MM.1S (cell line): ENCODE data around the gene TPX2.

Experiments
- DNase-seq: peaks from one replicate; pipeline ENCODE4 v3.0.0-alpha.2; 2015
- H2AFZ ChIP-seq: fragments of 300-600 bp; sonication (generic); 2 replicates; pipeline ENCODE4 v1.6.0; 2016; ENCODE audit warnings: antibody characterized with exemption, low read length
- H3F3A ChIP-seq: fragments of 300-600 bp; sonication (generic); 2 replicates; pipeline ENCODE4 v1.6.1; 2016; ENCODE audit warnings: mild to moderate bottlenecking, antibody characterized with exemption, low read length, moderate library complexity, mixed read lengths; ENCODE audit not compliant: insufficient read depth
- H3K27ac ChIP-seq: fragments of 300-600 bp; sonication (generic); 2 replicates; pipeline ENCODE4 v1.5.1; 2016; ENCODE audit warnings: mild to moderate bottlenecking, low read length
- H3K27me3 ChIP-seq: fragments of 300-600 bp; sonication (generic); replicated peaks from 2 replicates; pipeline ENCODE4 v1.6.0; 2016; ENCODE audit warnings: low read length; ENCODE audit not compliant: insufficient read depth
- H3K36me3 ChIP-seq: fragments of 300-600 bp; sonication (generic); replicated peaks from 2 replicates; pipeline ENCODE4 v1.6.1; 2016; ENCODE audit warnings: mild to moderate bottlenecking, low read length, mixed read lengths; ENCODE audit not compliant: insufficient read depth
- H3K4me1 ChIP-seq: fragments of 300-600 bp; sonication (generic); 2 replicates; pipeline ENCODE4 v1.6.1; 2016; ENCODE audit warnings: low read length, mixed read lengths
- H3K4me2 ChIP-seq: fragments of 300-600 bp; sonication (generic); 2 replicates; pipeline ENCODE4 v1.6.0; 2016; ENCODE audit warnings: low read depth, low read length
- H3K4me3 ChIP-seq: fragments of 300-600 bp; sonication (generic); 2 replicates; pipeline ENCODE4 v1.5.1; 2016; ENCODE audit warnings: low read length, mixed read lengths
- H3K79me2 ChIP-seq: fragments of 300-600 bp; sonication (generic); 2 replicates; pipeline ENCODE4 v1.6.1; 2016; ENCODE audit warnings: mixed run types, low read length, mixed read lengths
- H3K9ac ChIP-seq: fragments of 300-600 bp; sonication (generic); 2 replicates; pipeline ENCODE4 v1.6.1; 2016; ENCODE audit warnings: low read length, mixed read lengths
- H3K9me2 ChIP-seq: fragments of 300-600 bp; sonication (generic); replicated peaks from 2 replicates; pipeline ENCODE4 v1.6.1; 2016; ENCODE audit warnings: mild to moderate bottlenecking, low read length, mixed read lengths; ENCODE audit not compliant: insufficient read depth
- H3K9me3 ChIP-seq: fragments of 300-600 bp; sonication (generic); replicated peaks from 2 replicates; pipeline ENCODE4 v1.6.1; 2016; ENCODE audit warnings: mild to moderate bottlenecking, low read length, mixed read lengths; ENCODE audit not compliant: insufficient read depth
- H4K20me1 ChIP-seq: fragments of 300-600 bp; sonication (generic); 2 replicates; pipeline ENCODE4 v1.6.1; 2016; ENCODE audit warnings: mild to moderate bottlenecking, low read length, moderate library complexity, mixed read lengths; ENCODE audit not compliant: insufficient read depth
- EZH2 ChIP-seq: fragments of 300-600 bp; sonication (generic); optimal IDR thresholded peaks from 2 replicates; pipeline ENCODE3; 2017; ENCODE audit warnings: low read depth, mild to moderate bottlenecking, antibody characterized with exemption, low read length, mixed read lengths
- EZH2phosphoT487 ChIP-seq: fragments of 300-600 bp; sonication (generic); IDR thresholded peaks from 2 replicates; pipeline ENCODE4 v1.6.1; 2018; ENCODE audit warnings: antibody characterized with exemption, low read length
- TF ChIP-seq, protein P1 (sequence below): fragments of 300-600 bp; sonication (generic); IDR thresholded peaks from 2 replicates; pipeline ENCODE4 v1.5.1; 2016; ENCODE audit warnings: antibody characterized with exemption, low read length, mixed read lengths

Gene TPX2

DNA sequence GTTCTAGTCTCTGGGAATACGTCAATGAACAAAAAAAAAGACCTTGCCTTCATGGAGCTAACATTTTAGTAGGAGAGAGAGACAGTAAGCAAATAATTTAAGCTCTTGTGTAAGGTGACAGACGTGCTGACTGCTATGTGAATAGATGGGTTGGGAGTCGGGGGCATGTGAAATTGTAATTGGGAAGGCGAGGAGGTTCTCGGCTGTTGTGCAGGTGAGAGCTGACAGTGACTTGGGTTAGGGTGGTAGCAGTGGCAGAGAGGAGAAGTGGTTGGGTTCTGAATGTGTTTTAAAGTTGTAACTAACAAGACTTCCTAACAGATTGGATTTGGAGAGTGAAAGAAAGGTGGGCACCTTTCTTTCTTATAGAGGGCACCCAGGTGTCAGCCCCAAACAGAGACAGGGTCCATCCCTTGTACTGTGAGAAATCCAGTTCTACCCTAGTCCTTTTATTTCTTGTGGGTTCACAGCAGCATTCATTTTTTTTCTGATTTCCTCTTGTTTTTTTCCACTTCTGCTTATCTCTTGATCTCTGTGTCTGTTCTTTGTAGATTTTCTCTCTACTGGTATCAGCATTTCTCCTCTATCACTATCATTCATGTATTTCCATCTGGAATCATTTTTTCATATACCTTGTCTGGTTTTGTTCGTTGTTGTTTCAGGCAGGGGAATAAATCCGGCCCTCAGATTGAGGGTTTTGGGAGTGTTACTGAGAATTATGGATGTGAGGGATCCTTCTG is 64.6 kb downstream of the TPX2 start:
- no peak overlapping the region for H3K4me2 ChIP-seq
- H3K36me3 ChIP-seq, result peaks cover 7% of the 10 kb centered on the region; the same call in 1 of the 2 replicates
- no peak for DNase-seq

DNA sequence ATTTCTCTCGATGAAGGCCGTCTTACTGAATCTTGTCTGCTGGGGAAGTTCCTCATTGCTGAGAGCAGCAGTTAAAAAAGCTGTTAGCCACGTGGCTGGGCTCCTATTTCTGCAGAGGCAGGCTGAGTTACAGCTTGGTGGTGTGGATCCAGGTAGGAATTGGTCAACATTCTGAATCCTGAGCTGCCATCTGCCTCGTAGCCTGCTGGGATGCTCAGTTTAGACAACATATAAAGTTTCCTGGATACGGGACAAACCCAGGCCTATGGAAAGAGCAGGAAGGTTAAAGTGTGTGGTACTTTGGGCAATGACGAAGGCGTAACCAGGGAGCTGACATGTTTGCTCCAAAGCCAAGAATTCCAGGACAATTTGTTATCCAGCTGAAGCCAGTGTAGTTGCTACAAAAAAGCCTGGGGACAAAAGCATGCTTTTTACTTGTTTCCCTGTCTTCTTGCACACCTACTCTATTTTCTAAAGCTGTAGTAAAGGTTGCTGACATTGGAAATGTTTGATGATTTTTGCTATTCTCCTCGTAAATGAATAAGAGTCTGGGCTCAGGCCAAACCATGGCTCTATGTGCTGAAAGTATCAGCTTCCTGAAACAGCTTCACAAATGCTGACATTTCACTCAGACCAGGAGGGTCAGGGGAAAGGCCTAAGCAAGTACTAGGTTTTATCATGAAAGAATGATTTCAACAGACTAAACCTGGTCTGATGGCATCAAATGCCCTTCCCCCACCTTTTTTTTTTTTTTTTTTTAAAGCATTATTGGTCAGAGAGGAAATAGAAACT is 67.7 kb downstream of the TPX2 start:
- H3K4me2 ChIP-seq, result no peak overlapping the region
- H3K27me3 ChIP-seq, result no peaks in the 10 kb centered on the region

More for the DNA sequence above, 64.6 kb downstream of the TPX2 start:
- Histone ChIP-seq H3K4me1 (no peaks in the 10 kb centered on the region), H3K9me3 (no peaks in the 10 kb centered on the region), H3K27ac (no peak overlapping the region), H3K4me3 (no peak overlapping the region), H3K79me2 (no peaks in the 10 kb centered on the region), H2AFZ (no peak overlapping the region), H3K9me2 (no peaks in the 10 kb centered on the region), H3F3A (no peaks in the 10 kb centered on the region), H4K20me1 (no peaks in the 10 kb centered on the region), H3K27me3 (no peaks in the 10 kb centered on the region), H3K9ac (no peak overlapping the region)
- TF ChIP-seq EZH2phosphoT487, result no peak
- TF ChIP-seq EZH2, result no peak

DNA sequence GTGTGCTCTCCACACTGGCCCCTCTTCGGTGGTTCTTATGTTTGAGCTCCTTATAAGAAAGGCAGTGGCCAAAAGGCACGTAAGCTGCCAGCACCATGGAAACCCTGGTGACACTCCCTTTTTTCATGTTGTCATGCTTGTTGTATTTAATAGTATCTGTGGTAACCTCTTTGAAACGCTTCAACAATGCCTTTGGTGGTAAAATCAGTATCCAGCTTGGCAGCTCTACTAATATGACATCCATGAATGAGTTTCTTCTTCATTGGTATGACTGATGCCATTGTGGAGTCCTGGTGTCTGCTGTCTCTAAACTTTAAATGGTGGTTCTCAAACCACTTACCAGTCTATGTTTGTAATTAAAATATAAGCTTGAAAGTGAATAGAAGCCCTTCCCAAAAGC is 69.4 kb downstream of the TPX2 start:
- no peaks in the 10 kb centered on the region for H4K20me1 ChIP-seq
- no peaks in the 10 kb centered on the region for H3K9me3 ChIP-seq
- no peak overlapping the region for H3K9ac ChIP-seq
- no peaks in the 10 kb centered on the region for H3K9me2 ChIP-seq
- H2AFZ ChIP-seq, result no peak overlapping the region
- H3K27me3 ChIP-seq, result no peaks in the 10 kb centered on the region
- no peak overlapping the region for H3K4me3 ChIP-seq
- no peaks in the 10 kb centered on the region for H3K79me2 ChIP-seq
- no peaks in the 10 kb centered on the region for H3F3A ChIP-seq
- H3K27ac ChIP-seq, result no peak overlapping the region
- no peak for TF ChIP-seq EZH2phosphoT487
- no peak for TF ChIP-seq EZH2
- TF ChIP-seq, protein P1, sequence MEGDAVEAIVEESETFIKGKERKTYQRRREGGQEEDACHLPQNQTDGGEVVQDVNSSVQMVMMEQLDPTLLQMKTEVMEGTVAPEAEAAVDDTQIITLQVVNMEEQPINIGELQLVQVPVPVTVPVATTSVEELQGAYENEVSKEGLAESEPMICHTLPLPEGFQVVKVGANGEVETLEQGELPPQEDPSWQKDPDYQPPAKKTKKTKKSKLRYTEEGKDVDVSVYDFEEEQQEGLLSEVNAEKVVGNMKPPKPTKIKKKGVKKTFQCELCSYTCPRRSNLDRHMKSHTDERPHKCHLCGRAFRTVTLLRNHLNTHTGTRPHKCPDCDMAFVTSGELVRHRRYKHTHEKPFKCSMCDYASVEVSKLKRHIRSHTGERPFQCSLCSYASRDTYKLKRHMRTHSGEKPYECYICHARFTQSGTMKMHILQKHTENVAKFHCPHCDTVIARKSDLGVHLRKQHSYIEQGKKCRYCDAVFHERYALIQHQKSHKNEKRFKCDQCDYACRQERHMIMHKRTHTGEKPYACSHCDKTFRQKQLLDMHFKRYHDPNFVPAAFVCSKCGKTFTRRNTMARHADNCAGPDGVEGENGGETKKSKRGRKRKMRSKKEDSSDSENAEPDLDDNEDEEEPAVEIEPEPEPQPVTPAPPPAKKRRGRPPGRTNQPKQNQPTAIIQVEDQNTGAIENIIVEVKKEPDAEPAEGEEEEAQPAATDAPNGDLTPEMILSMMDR, result no peak
- DNase-seq, result no peak
- H3K4me2 ChIP-seq, result no peak overlapping the region
- no peaks in the 10 kb centered on the region for H3K4me1 ChIP-seq
- H3K36me3 ChIP-seq, result no peaks in the 10 kb centered on the region

More for the DNA sequence above, 67.7 kb downstream of the TPX2 start:
- H3K9ac ChIP-seq, result no peak overlapping the region
- no peak overlapping the region for H3K4me3 ChIP-seq
- H3K9me2 ChIP-seq, result no peaks in the 10 kb centered on the region
- peak; percentile 21 for DNase-seq
- no peaks in the 10 kb centered on the region for H3F3A ChIP-seq
- no peak overlapping the region for H2AFZ ChIP-seq
- H3K9me3 ChIP-seq, result no peaks in the 10 kb centered on the region
- TF ChIP-seq EZH2 (no peak), EZH2phosphoT487 (no peak)
- TF ChIP-seq, protein P1, result no peak
- H3K79me2 ChIP-seq, result no peaks in the 10 kb centered on the region
- no peaks in the 10 kb centered on the region for H3K36me3 ChIP-seq
- H4K20me1 ChIP-seq, result no peaks in the 10 kb centered on the region
- H3K27ac ChIP-seq, result no peak overlapping the region
- no peaks in the 10 kb centered on the region for H3K4me1 ChIP-seq
